ENCODE measurements around the gene RADX.

GRCh38 chrX:106606571-106606970, 5.2 kb upstream of the RADX start:
- TF ChIP-seq CTCF (conservative IDR thresholded peaks at IDR 0.05; ENCODE audit: low read depth, low read length) = no peak
- TF ChIP-seq EZH2 (IDR thresholded peaks at IDR 0.05; ENCODE audit: low read length, unreplicated experiment) = no peak
